Measurements from ENCODE around the gene EEPD1.

DNA sequence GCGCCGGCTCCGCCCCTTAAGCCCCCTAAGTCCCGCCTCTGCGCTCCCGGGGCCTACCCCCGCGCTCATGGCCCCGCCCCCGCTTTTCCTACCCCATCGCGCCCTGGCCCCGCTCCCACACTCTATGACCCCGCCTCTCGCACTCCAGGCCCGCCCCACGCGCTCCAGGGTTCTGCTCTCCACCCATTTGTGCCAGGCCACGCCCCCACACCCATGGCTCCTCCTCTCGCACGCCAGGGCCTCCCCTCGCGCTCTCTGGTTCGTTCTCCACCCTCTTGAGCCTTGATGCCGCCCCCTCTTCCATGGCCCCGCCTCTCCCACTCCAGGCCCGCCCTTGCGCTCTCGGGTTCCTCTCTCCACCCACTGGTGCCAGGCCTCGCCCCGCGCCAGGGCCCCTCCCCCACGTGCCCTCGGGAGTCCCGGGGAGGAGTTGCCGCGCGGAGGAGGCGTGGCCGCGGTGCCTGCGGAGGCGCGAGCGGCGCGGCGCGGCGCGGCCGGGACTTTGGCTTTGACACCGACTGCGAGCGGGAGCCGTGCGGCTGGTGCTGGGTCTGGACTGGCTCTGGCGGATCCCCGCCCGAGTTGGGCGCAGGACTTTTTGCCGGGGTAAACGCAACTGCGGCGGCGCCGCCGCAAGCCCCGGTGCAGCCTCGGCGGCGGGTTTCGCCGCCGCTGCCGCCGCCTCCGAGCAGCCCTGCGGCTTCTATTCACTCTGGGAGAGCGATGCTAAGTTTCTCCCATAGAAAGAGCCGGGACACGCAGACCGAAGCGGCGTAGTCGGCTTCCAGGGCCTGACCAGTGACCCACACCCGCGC, at the start of gene EEPD1:
- TF ChIP-seq POLR2A (IDR thresholded peaks at IDR 0.05): peak; percentile 37
- TF ChIP-seq, protein P1, sequence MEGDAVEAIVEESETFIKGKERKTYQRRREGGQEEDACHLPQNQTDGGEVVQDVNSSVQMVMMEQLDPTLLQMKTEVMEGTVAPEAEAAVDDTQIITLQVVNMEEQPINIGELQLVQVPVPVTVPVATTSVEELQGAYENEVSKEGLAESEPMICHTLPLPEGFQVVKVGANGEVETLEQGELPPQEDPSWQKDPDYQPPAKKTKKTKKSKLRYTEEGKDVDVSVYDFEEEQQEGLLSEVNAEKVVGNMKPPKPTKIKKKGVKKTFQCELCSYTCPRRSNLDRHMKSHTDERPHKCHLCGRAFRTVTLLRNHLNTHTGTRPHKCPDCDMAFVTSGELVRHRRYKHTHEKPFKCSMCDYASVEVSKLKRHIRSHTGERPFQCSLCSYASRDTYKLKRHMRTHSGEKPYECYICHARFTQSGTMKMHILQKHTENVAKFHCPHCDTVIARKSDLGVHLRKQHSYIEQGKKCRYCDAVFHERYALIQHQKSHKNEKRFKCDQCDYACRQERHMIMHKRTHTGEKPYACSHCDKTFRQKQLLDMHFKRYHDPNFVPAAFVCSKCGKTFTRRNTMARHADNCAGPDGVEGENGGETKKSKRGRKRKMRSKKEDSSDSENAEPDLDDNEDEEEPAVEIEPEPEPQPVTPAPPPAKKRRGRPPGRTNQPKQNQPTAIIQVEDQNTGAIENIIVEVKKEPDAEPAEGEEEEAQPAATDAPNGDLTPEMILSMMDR (IDR thresholded peaks at IDR 0.05): no peak
